Activated CD8-positive, alpha-beta memory T cell treated with anti-CD3 and anti-CD28 coated beads for 36 hours (primary cell): ENCODE data around the gene CASKIN2. TPM values are rescaled to one million over a fixed set of nuclear protein-coding genes. Genes with fewer than 3 reads are reported as not detected.
"Not testable (repeated sequence)": the region's sequence is repeated elsewhere in the genome, so short reads cannot be mapped to it uniquely, and the experiment has no call there.

Experiments used
- CTCF ChIA-PET: fragments of 350-600 bp; sonication (Branson Sonifier 250); formaldehyde crosslinking; loops from one replicate; lab custom pipeline; 2021; ENCODE audit warnings: antibody characterized with exemption; lab: Charles Lee
- POLR2A ChIA-PET: fragments of 350-600 bp; sonication (Branson Sonifier 250); formaldehyde crosslinking; loops from one replicate; lab custom pipeline; 2021; ENCODE audit warnings: antibody characterized with exemption; lab: Charles Lee
- total RNA-seq, 2 experiments: library from RNA; stranded (reverse); gene quantifications; one replicate each; pipeline ENCODE4 v1.2.3, GENCODE V29; 2021

CASKIN2 gene
- total RNA-seq, 2 experiments from 2014 or later, result 7.4 TPM

- ChIA-PET CTCF (interaction anchor here (1.0 to 1.4 kb wide), 2 partner anchors 59 to 263 kb away, joined by 3 read pairs; no protein-coding TSS in a partner anchor), POLR2A (interaction anchor here (1.2 kb wide), 1 partner anchor 31 kb away, joined by 5 read pairs; the partner anchor contains the start of gene TMEM94)
Measured at GRCh38 chr17:75486951-75487350, 28.4 kb downstream of the CASKIN2 start.

- POLR2A ChIA-PET, result no interaction called here
- CTCF ChIA-PET, result interaction anchor here (1.0 kb wide), 1 partner anchor 264 kb away, joined by 3 read pairs; no protein-coding TSS in a partner anchor
Measured at GRCh38 chr17:75486151-75486550, 29.2 kb downstream of the CASKIN2 start.

GRCh38 chr17:75485688-75486087, 29.6 kb downstream of the CASKIN2 start:
- POLR2A ChIA-PET, result no interaction called here
- CTCF ChIA-PET, result no interaction called here

- ChIA-PET POLR2A (interaction anchor here (0.6 kb wide), 1 partner anchor 204 kb away, joined by 3 read pairs; no protein-coding TSS in a partner anchor), CTCF (interaction anchor here (0.9 to 1.6 kb wide), 2 partner anchors 10 to 23 kb away, joined by 3 read pairs; no protein-coding TSS in a partner anchor)
Measured at GRCh38 chr17:75482098-75482942, 33.0 kb downstream of the CASKIN2 start.

GRCh38 chr17:75481194-75482068, 33.9 kb downstream of the CASKIN2 start:
- CTCF ChIA-PET, result interaction anchor here (1.1 kb wide), 1 partner anchor 144 kb away, joined by 4 read pairs; no protein-coding TSS in a partner anchor
- POLR2A ChIA-PET, result interaction anchor here (0.6 kb wide), 1 partner anchor 203 kb away, joined by 3 read pairs; no protein-coding TSS in a partner anchor

GRCh38 chr17:75480281-75480680, 35.1 kb downstream of the CASKIN2 start:
- ChIA-PET CTCF (interaction anchor here (0.7 to 1.1 kb wide), 2 partner anchors 121 to 143 kb away, joined by 3 to 4 read pairs; no protein-coding TSS in a partner anchor), POLR2A (no interaction called here)

- ChIA-PET CTCF (no interaction called here), POLR2A (no interaction called here)
Measured at GRCh38 chr17:75478508-75478907, 36.8 kb downstream of the CASKIN2 start.

- POLR2A ChIA-PET, CTCF ChIA-PET: not testable (repeated sequence)
Measured at GRCh38 chr17:75477490-75477862, 37.9 kb downstream of the CASKIN2 start.

- ChIA-PET CTCF (no interaction called here), POLR2A (no interaction called here)
Measured at GRCh38 chr17:75476752-75477489, 38.4 kb downstream of the CASKIN2 start.

GRCh38 chr17:75476271-75476671, 39.1 kb downstream of the CASKIN2 start:
- CTCF ChIA-PET, result no interaction called here
- POLR2A ChIA-PET, result no interaction called here

GRCh38 chr17:75475851-75476250, 39.5 kb downstream of the CASKIN2 start:
- CTCF ChIA-PET, result no interaction called here
- POLR2A ChIA-PET, result no interaction called here

- CTCF ChIA-PET, result no interaction called here
Measured at GRCh38 chr17:75475144-75475835, 40.0 kb downstream of the CASKIN2 start.

GRCh38 chr17:75474736-75475135, 40.6 kb downstream of the CASKIN2 start:
- CTCF ChIA-PET, result no interaction called here
- POLR2A ChIA-PET, result no interaction called here

More at GRCh38 chr17:75475144-75475835, 40.0 kb downstream of the CASKIN2 start:
- POLR2A ChIA-PET, result no interaction called here

GRCh38 chr17:75473246-75473645, 42.1 kb downstream of the CASKIN2 start:
- CTCF ChIA-PET, result interaction anchor here (1.1 kb wide), 1 partner anchor 10 kb away, joined by 3 read pairs; no protein-coding TSS in a partner anchor

GRCh38 chr17:75472119-75472518, 43.2 kb downstream of the CASKIN2 start:
- POLR2A ChIA-PET, result no interaction called here

More at GRCh38 chr17:75473246-75473645, 42.1 kb downstream of the CASKIN2 start:
- POLR2A ChIA-PET, result no interaction called here

GRCh38 chr17:75471207-75471606, 44.1 kb downstream of the CASKIN2 start:
- POLR2A ChIA-PET, result interaction anchor here (0.7 kb wide), 1 partner anchor 14 kb away, joined by 4 read pairs; no protein-coding TSS in a partner anchor

More at GRCh38 chr17:75472119-75472518, 43.2 kb downstream of the CASKIN2 start:
- CTCF ChIA-PET, result interaction anchor here (1.1 kb wide), 1 partner anchor 11 kb away, joined by 3 read pairs; no protein-coding TSS in a partner anchor

GRCh38 chr17:75468779-75469373, 46.5 kb downstream of the CASKIN2 start:
- POLR2A ChIA-PET, result no interaction called here
- CTCF ChIA-PET, result interaction anchor here (0.5 kb wide), 1 partner anchor 44 kb away, joined by 3 read pairs; no protein-coding TSS in a partner anchor

More at GRCh38 chr17:75471207-75471606, 44.1 kb downstream of the CASKIN2 start:
- CTCF ChIA-PET, result interaction anchor here (0.7 kb wide), 1 partner anchor 116 kb away, joined by 3 read pairs; no protein-coding TSS in a partner anchor
